ENCODE data around the gene EXOSC2. TPM values are rescaled to one million over a fixed set of nuclear protein-coding genes. Genes with fewer than 3 reads are reported as not detected.

Gene EXOSC2
- total and polyA plus RNA-seq, 2 of the 13 experiments (the other 11 are each of a cell fraction or from before 2014, with no cell fraction given): 27.5 to 63.8 TPM

- no peak for TF ChIP-seq HINFP (CRISPR knock-in tag; IDR thresholded peaks at IDR 0.05; ENCODE audit: low read depth)
- TF ChIP-seq ZNF281 (CRISPR knock-in tag; IDR thresholded peaks at IDR 0.05; ENCODE audit: borderline replicate concordance): no peak
Observed at GRCh38 chr9:130718562-130718961, 25.0 kb downstream of the EXOSC2 start (continued).

GRCh38 chr9:130720762-130721161 is 27.2 kb downstream of the EXOSC2 start:
- Histone ChIP-seq H4K20me1 (ENCODE audit: insufficient read depth, low read length) (0 out of 2 replicates have a peak, but pooled peaks cover 2% of the 10 kb centered on the region), H3K27me3 (ENCODE audit: control insufficient read depth in 1 of 2, insufficient read depth in 2 of 2, low read length in 2 of 2) (no peaks in the 10 kb centered on the region), H3K9ac (ENCODE audit: insufficient read depth, low read depth, low read length) (no peak overlapping the region), H3K79me2 (ENCODE audit: insufficient read depth, low read length) (peaks cover 26% of the 10 kb centered on the region), H2AFZ (ENCODE audit: low read length) (no peak overlapping the region), H3K4me3 (replicated peaks in 1 of 3; ENCODE audit: insufficient read depth in 1 of 3, low read depth in 2 of 3, low read length in 3 of 3) (no peak overlapping the region), H3K9me3 (ENCODE audit: low read length) (no peaks in the 10 kb centered on the region), H3K27ac (ENCODE audit: extremely low read length, insufficient read depth, low read length) (no peak overlapping the region), H3K4me1 (ENCODE audit: insufficient read depth, low read length) (peaks cover 19% of the 10 kb centered on the region), H3K36me3 (replicated peaks in 1 of 2; ENCODE audit: control insufficient read depth in 1 of 2, insufficient read depth in 2 of 2, low read length in 2 of 2) (no peaks in the 10 kb centered on the region), H3K4me2 (ENCODE audit: low read depth, low read length) (no peak overlapping the region)
- FAIRE-seq (no peak), DNase-seq (ENCODE audit: low spot score) (no peak), ATAC-seq (no peak)
- TF ChIP-seq ZNF816 (CRISPR knock-in tag; IDR thresholded peaks at IDR 0.05; ENCODE audit: borderline replicate concordance) (no peak), ZBTB7A (CRISPR knock-in tag; IDR thresholded peaks at IDR 0.05) (no peak), ZNF121 (CRISPR knock-in tag; IDR thresholded peaks at IDR 0.05) (peak; percentile 67; the same call in 1 of the 2 replicates), ETS1 (CRISPR knock-in tag; IDR thresholded peaks at IDR 0.05) (no peak)
- TF ChIP-seq, protein P1, sequence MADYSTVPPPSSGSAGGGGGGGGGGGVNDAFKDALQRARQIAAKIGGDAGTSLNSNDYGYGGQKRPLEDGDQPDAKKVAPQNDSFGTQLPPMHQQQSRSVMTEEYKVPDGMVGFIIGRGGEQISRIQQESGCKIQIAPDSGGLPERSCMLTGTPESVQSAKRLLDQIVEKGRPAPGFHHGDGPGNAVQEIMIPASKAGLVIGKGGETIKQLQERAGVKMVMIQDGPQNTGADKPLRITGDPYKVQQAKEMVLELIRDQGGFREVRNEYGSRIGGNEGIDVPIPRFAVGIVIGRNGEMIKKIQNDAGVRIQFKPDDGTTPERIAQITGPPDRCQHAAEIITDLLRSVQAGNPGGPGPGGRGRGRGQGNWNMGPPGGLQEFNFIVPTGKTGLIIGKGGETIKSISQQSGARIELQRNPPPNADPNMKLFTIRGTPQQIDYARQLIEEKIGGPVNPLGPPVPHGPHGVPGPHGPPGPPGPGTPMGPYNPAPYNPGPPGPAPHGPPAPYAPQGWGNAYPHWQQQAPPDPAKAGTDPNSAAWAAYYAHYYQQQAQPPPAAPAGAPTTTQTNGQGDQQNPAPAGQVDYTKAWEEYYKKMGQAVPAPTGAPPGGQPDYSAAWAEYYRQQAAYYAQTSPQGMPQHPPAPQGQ (CRISPR knock-in tag; IDR thresholded peaks at IDR 0.05; ENCODE audit: borderline replicate concordance): no peak
- TF ChIP-seq, protein P2, sequence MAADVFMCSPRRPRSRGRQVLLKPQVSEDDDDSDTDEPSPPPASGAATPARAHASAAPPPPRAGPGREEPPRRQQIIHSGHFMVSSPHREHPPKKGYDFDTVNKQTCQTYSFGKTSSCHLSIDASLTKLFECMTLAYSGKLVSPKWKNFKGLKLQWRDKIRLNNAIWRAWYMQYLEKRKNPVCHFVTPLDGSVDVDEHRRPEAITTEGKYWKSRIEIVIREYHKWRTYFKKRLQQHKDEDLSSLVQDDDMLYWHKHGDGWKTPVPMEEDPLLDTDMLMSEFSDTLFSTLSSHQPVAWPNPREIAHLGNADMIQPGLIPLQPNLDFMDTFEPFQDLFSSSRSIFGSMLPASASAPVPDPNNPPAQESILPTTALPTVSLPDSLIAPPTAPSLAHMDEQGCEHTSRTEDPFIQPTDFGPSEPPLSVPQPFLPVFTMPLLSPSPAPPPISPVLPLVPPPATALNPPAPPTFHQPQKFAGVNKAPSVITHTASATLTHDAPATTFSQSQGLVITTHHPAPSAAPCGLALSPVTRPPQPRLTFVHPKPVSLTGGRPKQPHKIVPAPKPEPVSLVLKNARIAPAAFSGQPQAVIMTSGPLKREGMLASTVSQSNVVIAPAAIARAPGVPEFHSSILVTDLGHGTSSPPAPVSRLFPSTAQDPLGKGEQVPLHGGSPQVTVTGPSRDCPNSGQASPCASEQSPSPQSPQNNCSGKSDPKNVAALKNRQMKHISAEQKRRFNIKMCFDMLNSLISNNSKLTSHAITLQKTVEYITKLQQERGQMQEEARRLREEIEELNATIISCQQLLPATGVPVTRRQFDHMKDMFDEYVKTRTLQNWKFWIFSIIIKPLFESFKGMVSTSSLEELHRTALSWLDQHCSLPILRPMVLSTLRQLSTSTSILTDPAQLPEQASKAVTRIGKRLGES (CRISPR knock-in tag; IDR thresholded peaks at IDR 0.05; ENCODE audit: borderline replicate concordance): no peak
- WGBS (ENCODE audit: low lambda C conversion rate): 98% methylated on average over 10 of the region's 10 CpGs
- in situ Hi-C loops (cut with HindIII; ENCODE audit: extremely low pct_ligation_motif_present, low pct_unique_long_range_greater_than_20kb): no loop called here
- ChIA-PET POLR2A (no interaction called here), CTCF (ENCODE audit: low intra/inter-chr PET ratio, low total read pairs) (no interaction called here)
- intact Hi-C loops (cut with micrococcal nuclease; ENCODE audit: unreplicated experiment): no loop called here
- BruUV-seq (replicated peaks): no TSS peak
